Activated CD8-positive, alpha-beta memory T cell treated with anti-CD3 and anti-CD28 coated beads for 1 hour (primary cell): Measurements from ENCODE around the gene B4GALNT3.
A peak's percentile ranks its signal among the peaks of the same experiment; 100 is the strongest.

Source experiments
- DNase-seq, 2 donors: peaks; one replicate each; pipeline ENCODE4 v3.0.0-alpha.2; 2020; ENCODE audit warnings: low read depth in 1 of 2; ENCODE audit errors: extremely low read depth in 1 of 2

Gene B4GALNT3

GRCh38 chr12:553216-554000 is 93.7 kb downstream of the B4GALNT3 start:
- DNase-seq, result no peak

DNA sequence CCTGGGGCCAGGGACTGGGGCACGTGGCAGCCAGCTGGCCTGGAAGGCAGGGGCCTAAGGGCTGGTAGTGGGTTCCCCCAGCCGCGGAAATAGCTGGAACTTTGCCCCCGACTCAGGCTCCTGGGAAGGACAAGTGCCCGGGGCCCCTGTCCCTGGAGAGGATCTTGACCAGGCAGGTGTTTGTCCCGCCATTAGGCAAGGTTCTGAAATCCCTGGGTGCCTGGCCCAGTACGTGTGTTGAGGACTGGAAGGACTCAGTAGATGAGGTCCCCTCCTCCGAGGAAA is 94.2 kb downstream of the B4GALNT3 start:
- no peak for DNase-seq

- DNase-seq, result no peak
These were observed 96.8 kb downstream of the B4GALNT3 start for GRCh38 chr12:556498-556897.

DNA sequence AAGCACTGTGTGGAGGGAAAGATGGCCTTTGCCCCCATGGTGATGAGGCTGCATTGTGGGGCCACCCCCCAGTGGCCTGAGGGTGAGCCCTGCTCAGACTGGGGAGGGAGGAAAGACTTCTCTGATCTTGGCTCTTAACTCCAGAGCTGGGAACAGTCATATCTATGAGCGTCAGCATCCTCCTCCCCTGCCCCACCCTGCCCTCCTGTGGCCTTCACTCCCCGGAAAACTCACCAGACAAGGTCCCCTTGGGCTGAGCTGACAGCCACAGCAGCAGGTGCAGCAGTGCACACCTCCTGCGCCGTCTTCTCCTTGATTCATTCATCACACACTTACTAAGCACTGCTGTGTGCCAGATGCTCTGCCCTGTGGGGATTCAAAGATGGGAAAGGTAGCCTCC is 98.8 kb downstream of the B4GALNT3 start:
- DNase-seq, result no peak

DNA sequence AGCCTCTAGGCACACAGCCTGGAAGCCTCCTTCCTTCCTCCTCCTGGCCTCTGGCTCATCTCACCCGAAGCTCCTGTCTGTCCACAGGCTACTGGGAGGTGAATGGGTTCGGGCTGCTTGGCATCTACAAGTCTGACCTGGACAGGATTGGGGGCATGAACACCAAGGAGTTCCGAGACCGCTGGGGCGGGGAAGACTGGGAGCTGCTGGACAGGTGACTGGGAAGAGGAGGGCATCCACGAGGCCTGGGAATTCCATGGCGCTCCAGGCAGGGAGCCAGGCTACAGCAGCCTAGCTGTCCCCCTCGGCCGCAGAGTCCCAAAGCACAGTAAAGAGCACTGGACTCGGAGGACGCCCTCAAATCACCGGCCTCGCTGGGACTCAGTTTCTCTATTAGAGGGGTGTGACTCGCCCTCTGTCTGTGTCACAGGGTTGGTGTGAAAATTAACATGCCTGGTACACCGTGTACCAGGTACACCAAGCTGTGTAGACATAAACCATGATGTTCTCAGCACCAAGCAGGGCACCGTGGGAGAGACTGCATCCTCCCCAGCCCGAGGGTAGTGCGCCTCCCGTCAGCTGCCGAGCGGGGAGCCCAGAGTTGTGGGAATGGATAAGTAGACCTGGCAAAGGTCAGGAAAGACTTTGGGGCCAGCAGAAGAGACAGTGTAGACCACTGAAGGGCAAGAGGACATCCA is 99.6 kb downstream of the B4GALNT3 start:
- no peak for DNase-seq

DNA sequence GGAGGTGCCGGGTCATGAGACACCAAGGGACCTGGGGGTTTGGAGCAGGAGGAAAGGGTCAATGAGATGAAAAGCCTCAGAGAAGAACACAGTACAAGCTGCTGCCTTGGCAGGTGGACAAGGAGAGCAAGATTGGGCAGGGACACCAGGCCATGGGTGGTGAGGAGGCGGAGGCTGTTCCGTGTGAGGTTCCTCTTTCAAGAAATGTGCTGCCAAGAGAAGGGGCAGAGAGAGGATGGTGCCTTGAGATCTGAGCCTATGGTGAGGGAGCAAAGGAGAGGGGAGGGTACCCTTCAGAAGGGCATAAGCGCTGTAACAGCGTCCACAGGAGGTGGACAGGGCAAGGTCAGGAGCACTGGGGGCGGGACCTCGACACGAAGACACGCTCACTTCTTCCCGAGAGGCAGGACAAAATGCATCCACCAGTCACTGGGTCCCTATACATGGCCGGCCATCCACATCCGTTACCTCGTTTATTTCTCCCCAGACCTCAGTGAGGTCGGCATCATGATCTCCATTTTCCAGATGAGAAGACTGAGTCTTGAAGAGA is 100.2 kb downstream of the B4GALNT3 start:
- DNase-seq, result no peak

DNA sequence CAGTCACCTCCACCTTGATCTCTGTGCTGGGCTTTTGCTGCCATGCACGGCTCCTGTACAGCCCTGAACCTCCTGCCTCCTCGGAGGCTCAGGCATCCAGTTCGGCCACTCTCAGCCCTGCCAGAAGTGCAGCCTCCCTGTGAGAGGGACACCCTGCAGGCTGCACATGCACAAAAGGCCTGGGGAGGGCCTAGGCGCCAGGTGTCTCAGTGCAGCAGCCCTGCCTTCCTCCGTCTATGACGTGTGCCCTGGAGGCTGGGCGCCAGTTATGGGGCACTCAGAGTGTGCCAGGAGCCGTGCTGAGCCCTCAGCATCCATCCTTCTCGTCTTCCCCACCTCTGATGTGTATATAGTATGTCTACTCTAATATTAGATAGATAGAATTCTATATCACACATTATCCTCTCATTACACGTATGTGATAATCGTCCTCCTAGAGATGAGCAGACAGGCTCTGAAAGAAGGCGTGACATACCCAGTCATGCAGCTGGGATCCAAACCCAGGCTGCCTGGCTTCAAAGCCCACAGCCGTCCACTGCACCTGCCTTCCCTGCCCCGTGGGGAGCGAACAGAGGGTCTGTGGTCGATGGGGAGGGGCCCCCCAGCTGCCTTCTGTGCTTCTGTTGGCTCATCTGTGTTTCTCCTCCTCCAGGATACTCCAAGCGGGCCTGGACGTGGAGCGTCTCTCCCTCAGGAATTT is 101.1 kb downstream of the B4GALNT3 start:
- DNase-seq, result no peak

DNA sequence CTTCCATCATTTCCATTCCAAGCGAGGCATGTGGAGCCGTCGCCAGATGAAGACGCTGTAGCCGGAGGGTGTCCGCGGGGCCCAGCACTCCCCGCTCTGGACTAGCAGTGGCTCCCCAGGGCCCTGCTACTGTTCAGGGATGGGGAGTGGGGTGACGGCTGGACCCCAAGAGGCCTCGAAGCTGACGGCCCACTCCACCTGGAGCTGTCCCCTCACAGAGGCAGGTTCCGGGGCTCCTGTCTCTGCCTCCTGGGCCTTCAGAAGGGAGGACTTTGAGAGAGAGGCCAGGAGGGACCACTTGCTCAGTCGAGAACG is 101.6 kb downstream of the B4GALNT3 start:
- DNase-seq, result no peak

DNA sequence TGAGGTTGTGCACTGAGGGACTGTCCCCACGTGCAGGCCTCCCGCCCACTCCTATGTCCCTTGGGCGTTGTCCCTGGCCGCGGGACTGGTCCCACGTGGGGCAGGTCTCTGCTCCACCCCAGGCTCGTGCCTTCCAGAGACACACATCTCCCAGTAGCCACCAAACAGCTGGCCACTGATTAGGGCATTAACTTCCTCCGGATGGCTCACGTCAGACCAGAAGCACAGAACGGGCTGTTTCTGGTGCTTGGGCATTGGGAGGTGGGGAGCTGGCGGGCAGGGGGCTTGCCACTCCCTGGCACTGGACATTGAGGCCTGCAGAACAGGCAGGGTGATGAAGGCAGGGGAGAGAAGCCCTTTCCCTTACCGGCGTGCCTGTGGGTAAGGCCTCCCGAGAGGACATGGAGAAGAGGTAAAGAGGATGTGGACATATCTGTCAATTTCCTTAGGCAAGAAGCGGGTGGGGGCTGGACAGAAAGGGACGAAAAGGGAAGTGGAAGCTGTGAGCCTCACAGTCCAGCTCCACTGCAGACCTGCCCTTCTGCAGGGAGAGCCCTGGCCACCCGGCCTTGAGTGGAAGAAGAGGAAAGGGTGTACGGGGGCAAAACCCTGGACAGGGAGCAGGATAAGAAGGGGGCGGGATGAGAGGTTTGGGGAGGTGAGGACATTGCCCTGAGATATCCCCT is 102.3 kb downstream of the B4GALNT3 start:
- DNase-seq, result no peak

GRCh38 chr12:562634-563033 is 102.9 kb downstream of the B4GALNT3 start:
- no peak for DNase-seq

GRCh38 chr12:563250-563781 is 103.6 kb downstream of the B4GALNT3 start:
- DNase-seq, result no peak

DNA sequence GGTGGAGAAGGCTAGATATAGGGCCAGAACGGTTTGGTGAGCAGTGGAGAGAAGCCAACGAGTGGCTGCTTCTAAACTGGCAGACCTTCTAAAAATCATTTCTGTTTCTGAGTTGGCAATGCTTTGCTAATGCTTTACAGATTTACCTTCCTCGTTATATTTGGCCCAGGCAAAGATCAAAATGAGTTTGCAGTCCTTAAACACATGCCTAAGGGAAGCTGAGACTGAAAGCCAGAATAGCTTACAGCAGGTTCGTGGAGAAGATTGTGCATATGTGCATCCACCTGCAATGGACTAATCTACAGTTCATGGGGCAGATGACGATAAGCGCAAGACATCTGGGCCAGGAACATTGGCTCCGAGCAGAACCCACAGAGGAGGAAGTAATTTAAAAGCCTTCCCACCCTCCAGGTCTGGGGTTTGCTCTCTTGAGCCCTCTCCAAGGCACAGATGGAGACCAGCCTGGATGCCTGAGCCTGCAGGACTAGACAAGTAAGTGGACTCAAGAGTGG is 104.1 kb downstream of the B4GALNT3 start:
- DNase-seq, result no peak

GRCh38 chr12:565161-565560 is 105.4 kb downstream of the B4GALNT3 start:
- no peak for DNase-seq

- no peak for DNase-seq
These were observed 105.9 kb downstream of the B4GALNT3 start for GRCh38 chr12:565589-566105.

GRCh38 chr12:568486-568885 is 108.7 kb downstream of the B4GALNT3 start:
- no peak for DNase-seq

GRCh38 chr12:569091-569676 is 109.4 kb downstream of the B4GALNT3 start:
- DNase-seq, result no peak

DNA sequence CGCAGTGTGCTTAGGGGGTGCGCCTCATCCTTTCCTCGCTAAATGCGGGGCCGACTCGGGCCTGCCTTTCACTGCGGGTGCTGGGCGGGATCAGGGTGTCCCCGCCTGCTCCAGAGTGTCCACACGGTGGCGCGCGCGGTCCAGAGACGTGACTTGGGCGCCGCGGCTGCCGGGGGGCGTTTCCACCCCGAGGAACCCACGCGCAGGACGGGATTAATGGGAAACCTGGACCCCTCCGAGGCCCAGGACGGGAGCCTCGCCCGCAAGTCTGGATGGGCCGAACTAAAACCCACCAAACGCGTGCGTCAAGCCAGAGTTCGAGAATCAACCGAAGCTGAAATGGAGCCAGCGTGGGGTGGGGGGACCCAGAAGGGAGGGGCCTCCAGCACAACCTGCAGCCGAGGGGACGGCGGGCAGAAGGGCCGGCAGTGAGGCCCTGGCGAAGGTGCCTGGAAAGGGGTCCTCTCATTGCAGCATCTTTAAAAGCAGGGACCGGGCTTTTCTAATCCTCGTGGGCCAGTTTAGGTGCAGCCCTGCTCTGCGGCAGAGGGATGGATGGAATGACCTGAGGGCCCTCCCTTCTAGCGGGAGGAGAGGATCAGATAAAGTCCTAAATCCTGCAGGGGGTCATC is 110.2 kb downstream of the B4GALNT3 start:
- DNase-seq, result peak; percentile 68 to 87

- DNase-seq, result no peak
These were observed 110.7 kb downstream of the B4GALNT3 start for GRCh38 chr12:570435-570920.

- no peak for DNase-seq
These were observed 111.4 kb downstream of the B4GALNT3 start for GRCh38 chr12:570921-571794.
